Retina (tissue), 1 donor: ENCODE data around the gene MAP2.
"Not testable (repeated sequence)": the region's sequence is repeated elsewhere in the genome, so short reads cannot be mapped to it uniquely, and the experiment has no call there.

Experiments used
- DNase-seq: peaks from one replicate; pipeline ENCODE4 v3.0.0-alpha.2; 2016

MAP2 gene

GRCh38 chr2:209549589-209549988 lies 125.7 kb downstream of the MAP2 start:
- no peak for DNase-seq

GRCh38 chr2:209553913-209554312 lies 130.1 kb downstream of the MAP2 start:
- DNase-seq: no peak

GRCh38 chr2:209556354-209556961 lies 132.6 kb downstream of the MAP2 start:
- no peak for DNase-seq

GRCh38 chr2:209560911-209561310 lies 137.1 kb downstream of the MAP2 start:
- DNase-seq: no peak

- no peak for DNase-seq
Observed at GRCh38 chr2:209563453-209563852, 139.6 kb downstream of the MAP2 start.

- no peak for DNase-seq
Observed at GRCh38 chr2:209564816-209565215, 141.0 kb downstream of the MAP2 start.

- DNase-seq: no peak
Observed at GRCh38 chr2:209565896-209566582, 142.2 kb downstream of the MAP2 start.

GRCh38 chr2:209570194-209570593 lies 146.3 kb downstream of the MAP2 start:
- DNase-seq: no peak

GRCh38 chr2:209574515-209574914 lies 150.7 kb downstream of the MAP2 start:
- no peak for DNase-seq

GRCh38 chr2:209577376-209578357 lies 153.8 kb downstream of the MAP2 start:
- peak; percentile 76 for DNase-seq

- DNase-seq: peak; percentile 64
Observed at GRCh38 chr2:209578394-209579001, 154.7 kb downstream of the MAP2 start.

- DNase-seq: peak; percentile 89
Observed at GRCh38 chr2:209579230-209579749, 155.4 kb downstream of the MAP2 start.

GRCh38 chr2:209581040-209581439 lies 157.2 kb downstream of the MAP2 start:
- DNase-seq: no peak

GRCh38 chr2:209582281-209582680 lies 158.4 kb downstream of the MAP2 start:
- no peak for DNase-seq

- no peak for DNase-seq
Observed at GRCh38 chr2:209584472-209584871, 160.6 kb downstream of the MAP2 start.

- DNase-seq: no peak
Observed at GRCh38 chr2:209584915-209585314, 161.1 kb downstream of the MAP2 start.

- DNase-seq: no peak
Observed at GRCh38 chr2:209591021-209591420, 167.2 kb downstream of the MAP2 start.

GRCh38 chr2:209592106-209592505 lies 168.3 kb downstream of the MAP2 start:
- DNase-seq: no peak

- no peak for DNase-seq
Observed at GRCh38 chr2:209593930-209594329, 170.1 kb downstream of the MAP2 start.

GRCh38 chr2:209596262-209596661 lies 172.4 kb downstream of the MAP2 start:
- DNase-seq: no peak

- not testable (repeated sequence) for DNase-seq
Observed at GRCh38 chr2:209598227-209598626, 174.4 kb downstream of the MAP2 start.

- peak; percentile 35 for DNase-seq
Observed at GRCh38 chr2:209600341-209601171, 176.7 kb downstream of the MAP2 start.
